Psoas muscle (tissue), 8 donors: ENCODE data around the gene PTGIR. TPM values are rescaled to one million over a fixed set of nuclear protein-coding genes. Genes with fewer than 3 reads are reported as not detected.

Source experiments
- ATAC-seq, 4 donors: fragments of 200-7000 bp; cut with Tn5 transposase; one replicate each; pipeline ENCODE4 v1.9.1; 2020; ENCODE audit warnings: moderate library complexity in 3 of 4, mild to moderate bottlenecking in 2 of 4
- DNase-seq, 2 donors: peaks; one replicate each; pipeline ENCODE4 v3.0.0-alpha.2; 2020
- H3K27ac ChIP-seq: fragments of 200-600 bp; one replicate; pipeline ENCODE4 v1.8.0; 2022
- H3K27me3 ChIP-seq, 3 donors: fragments of 200-600 bp in 1 of 3; one replicate each; pipeline versions ENCODE4 v1.6.1 to v1.8.0; 2013 to 2022; ENCODE audit warnings: low read length in 2 of 3, mild to moderate bottlenecking in 2 of 3, moderate library complexity in 1 of 3; ENCODE audit not compliant: insufficient read depth in 3 of 3
- H3K36me3 ChIP-seq, 2 donors: fragments of 200-600 bp in 1 of 2; one replicate each; pipeline versions ENCODE4 v1.6.1 to v1.8.0; 2013 to 2022; ENCODE audit warnings: low read depth in 1 of 2, mild to moderate bottlenecking in 1 of 2, moderate library complexity in 1 of 2; ENCODE audit not compliant: insufficient read depth in 1 of 2
- H3K4me1 ChIP-seq: fragments of 200-600 bp; one replicate; pipeline ENCODE4 v1.8.0; 2022
- H3K4me3 ChIP-seq: fragments of 200-600 bp; one replicate; pipeline ENCODE4 v1.8.0; 2022; ENCODE audit warnings: mild to moderate bottlenecking
- H3K9me3 ChIP-seq: fragments of 200-600 bp; one replicate; pipeline ENCODE4 v1.8.0; 2022
- CTCF ChIP-seq: fragments of 200-600 bp; IDR thresholded peaks from one replicate; pipeline ENCODE4 v1.8.0; 2022; ENCODE audit warnings: antibody characterized with exemption
- WGBS, 3 donors: extraction: QIAGEN DNeasy Blood & Tissue Kit; methylation state at CpG; one replicate each; pipeline versions ENCODE4 v1.1.6 to v1.1.7; 2013; 5-methylcytosine and 5-hydroxymethylcytosine counted together
- intact Hi-C, 2 donors: fragments of 100-400 bp; cut with DNase I; formaldehyde crosslinking; loops; one replicate each; pipeline versions ENCODE4 v1.11.0 to v1.14.2; 2022
- polyA plus RNA-seq, 3 donors: library from polyadenylated mRNA; stranded (reverse); fragments of 200-250 nt; gene quantifications; one replicate each; pipeline ENCODE4 v1.2.3, GENCODE V29; 2013
- total RNA-seq, 4 donors: library from RNA; stranded (reverse); fragmentation: NEBNext Ultra II Directional in 2 of 4; extraction: Animal tissue kit (Norgen Biotek cat#: 25700) in 2 of 4; gene quantifications; one replicate each; pipeline versions ENCODE4 v1.2.1 to v1.2.4, GENCODE V29; 2021 to 2023
- donor health status: healthy with polysubstance abuse.
- donor health status: DM: no; HTN: no; CAD: no; lungs with moderate emphysema.
- donor health status: Bipolar disorder and iron deficiency.
- donor health status: healthy.
- donor health status: DM: yes; HTN: yes; CAD: no.
- donor health status: DM: no; HTN: no; CAD: no.
- donor health status: DM: no; HTN: no; CAD: no.
- donor health status: DM: yes; HTN: yes; CAD: no.

PTGIR gene
- total and polyA plus RNA-seq, 7 donors: 0.74 to 7.0 (median 1.2) TPM

GRCh38 chr19:46634656-46635218 lies 9.8 kb upstream of the PTGIR start:
- WGBS, 3 donors: 4 to 7% (median 4%) methylated on average over 22 to 23 of the region's 23 CpGs
- H3K9me3 ChIP-seq: no peaks in the 10 kb centered on the region
- no peak overlapping the region for H3K27ac ChIP-seq
- intact Hi-C loops: no loop called here
- peaks cover 0 to 65% (median 29%) of the 10 kb centered on the region in 3 donors for H3K27me3 ChIP-seq
- TF ChIP-seq CTCF: no peak
- ATAC-seq: peak in 1 of 4 donors; percentile 1
- H3K4me1 ChIP-seq: peaks cover 18% of the 10 kb centered on the region
- H3K36me3 ChIP-seq: no peaks in the 10 kb centered on the region
- no peak for DNase-seq
- no peak overlapping the region for H3K4me3 ChIP-seq

GRCh38 chr19:46634045-46634655 lies 9.3 kb upstream of the PTGIR start:
- no peak for TF ChIP-seq CTCF
- DNase-seq (peak; percentile 81 to 91), ATAC-seq (peak; percentile 80 to 90 (median 88))
- Histone ChIP-seq H3K4me1 (peaks cover 13% of the 10 kb centered on the region), H3K4me3 (peak overlapping the region; percentile 54), H3K27ac (no peak overlapping the region), H3K36me3 (no peaks in the 10 kb centered on the region), H3K9me3 (no peaks in the 10 kb centered on the region), H3K27me3 (peaks cover 0 to 60% (median 23%) of the 10 kb centered on the region in 3 donors)
- intact Hi-C loops: no loop called here
- WGBS, 3 donors: 2 to 4% (median 3%) methylated on average over 30 to 38 of the region's 38 CpGs

- Histone ChIP-seq H3K27ac (no peak overlapping the region), H3K36me3 (no peaks in the 10 kb centered on the region), H3K9me3 (no peaks in the 10 kb centered on the region), H3K27me3 (peaks cover 0 to 56% (median 23%) of the 10 kb centered on the region in 3 donors), H3K4me3 (no peak overlapping the region), H3K4me1 (peaks cover 9% of the 10 kb centered on the region)
- intact Hi-C loops: no loop called here
- DNase-seq: no peak
- 86 to 91% (median 89%) methylated on average over 3 of the region's 3 CpGs for WGBS, 3 donors
- no peak for ATAC-seq
- no peak for TF ChIP-seq CTCF
Observed at GRCh38 chr19:46633130-46633529, 8.2 kb upstream of the PTGIR start.

- peak; percentile 77 to 82 for DNase-seq
- H3K27ac ChIP-seq: no peak overlapping the region
- 45 to 51% (median 49%) methylated on average over 6 of the region's 6 CpGs for WGBS, 3 donors
- ATAC-seq: no peak
- no peak overlapping the region for H3K4me3 ChIP-seq
- intact Hi-C loops: no loop called here
- H3K27me3 ChIP-seq: peaks cover 0 to 41% (median 22%) of the 10 kb centered on the region in 3 donors
- H3K36me3 ChIP-seq: no peaks in the 10 kb centered on the region
- no peaks in the 10 kb centered on the region for H3K9me3 ChIP-seq
- H3K4me1 ChIP-seq: peaks cover 9% of the 10 kb centered on the region
- no peak for TF ChIP-seq CTCF
Observed at GRCh38 chr19:46631481-46631880, 6.6 kb upstream of the PTGIR start.
